Liver (tissue), 9 donors: ENCODE measurements around the gene COP1. TPM values are rescaled to one million over a fixed set of nuclear protein-coding genes. Genes with fewer than 3 reads are reported as not detected.

Experiments
- DNase-seq: peaks from one replicate; pipeline ENCODE4 v3.0.0-alpha.2; 2017; ENCODE audit warnings: low spot score
- H3K27ac ChIP-seq, 2 donors: one replicate each; pipeline ENCODE4 v1.7.0; 2013; ENCODE audit warnings: inconsistent platforms in 2 of 2, low read length in 2 of 2, control low read depth in 1 of 2, low read depth in 1 of 2, mild to moderate bottlenecking in 1 of 2
- H3K27me3 ChIP-seq, 4 donors: one replicate each; pipeline versions ENCODE4 v1.6.1 to v1.7.0; 2013; ENCODE audit warnings: low read length in 3 of 4, inconsistent platforms in 1 of 4, mild to moderate bottlenecking in 1 of 4, moderate library complexity in 1 of 4; ENCODE audit not compliant: control insufficient read depth in 4 of 4, insufficient read depth in 4 of 4
- H3K36me3 ChIP-seq, 4 donors: one replicate each; pipeline versions ENCODE4 v1.6.1 to v1.7.0; 2013; ENCODE audit warnings: low read length in 3 of 4, mild to moderate bottlenecking in 3 of 4, low read depth in 1 of 4, moderate library complexity in 1 of 4; ENCODE audit not compliant: control insufficient read depth in 4 of 4, insufficient read depth in 3 of 4
- H3K4me1 ChIP-seq, 4 donors: one replicate each; pipeline versions ENCODE4 v1.6.1 to v1.7.0; 2013; ENCODE audit warnings: low read length in 3 of 4, mild to moderate bottlenecking in 3 of 4, moderate library complexity in 1 of 4; ENCODE audit not compliant: control insufficient read depth in 4 of 4, insufficient read depth in 4 of 4
- H3K4me3 ChIP-seq, 3 donors: one replicate each; pipeline versions ENCODE4 v1.6.1 to v1.7.0; 2013; ENCODE audit warnings: low read length in 3 of 3, control low read depth in 1 of 3, low read depth in 1 of 3, mild to moderate bottlenecking in 1 of 3
- H3K9ac ChIP-seq, 2 donors: one replicate each; pipeline ENCODE4 v1.7.0; 2013; ENCODE audit warnings: low read length in 2 of 2, mild to moderate bottlenecking in 2 of 2, moderate library complexity in 2 of 2, control low read depth in 1 of 2, low read depth in 1 of 2
- H3K9me3 ChIP-seq, 4 donors: one replicate each; pipeline versions ENCODE4 v1.6.1 to v1.7.0; 2013; ENCODE audit warnings: low read length in 3 of 4; ENCODE audit not compliant: control insufficient read depth in 4 of 4
- EGR1 ChIP-seq, 2 donors: IDR thresholded peaks; 2 replicates each; pipeline ENCODE4 v1.6.1; 2016 to 2018; ENCODE audit warnings: antibody characterized with exemption in 2 of 2, low read depth in 2 of 2
- FOXA1 ChIP-seq: IDR thresholded peaks from 2 replicates; pipeline ENCODE4 v1.6.1; 2016; ENCODE audit warnings: antibody characterized with exemption
- FOXA2 ChIP-seq: IDR thresholded peaks from 2 replicates; pipeline ENCODE4 v1.6.1; 2016; ENCODE audit warnings: antibody characterized with exemption
- GABPA ChIP-seq, 2 donors: IDR thresholded peaks in 1 of 2; conservative IDR thresholded peaks in 1 of 2; 2 replicates each; pipeline ENCODE4 v1.6.1; 2016; ENCODE audit warnings: antibody characterized with exemption in 2 of 2, mild to moderate bottlenecking in 1 of 2, moderate library complexity in 1 of 2
- HNF4A ChIP-seq, 2 donors: conservative IDR thresholded peaks; 2 replicates each; pipeline ENCODE4 v1.6.1; 2016; ENCODE audit warnings: antibody characterized with exemption in 2 of 2, mild to moderate bottlenecking in 2 of 2
- HNF4G ChIP-seq: IDR thresholded peaks from 2 replicates; pipeline ENCODE4 v1.6.1; 2016; ENCODE audit warnings: antibody characterized with exemption
- JUND ChIP-seq, 2 donors: IDR thresholded peaks; 2 replicates each; pipeline ENCODE4 v1.6.1; 2016; ENCODE audit warnings: antibody characterized with exemption in 2 of 2
- MAX ChIP-seq: IDR thresholded peaks from 2 replicates; pipeline ENCODE4 v1.6.1; 2016; ENCODE audit warnings: antibody characterized with exemption
- NR2F2 ChIP-seq: IDR thresholded peaks from 2 replicates; pipeline ENCODE4 v1.6.1; 2016; ENCODE audit warnings: antibody characterized with exemption
- RAD21 ChIP-seq, 2 donors: IDR thresholded peaks; 2 replicates each; pipeline ENCODE4 v1.6.1; 2016; ENCODE audit warnings: antibody characterized with exemption in 2 of 2, mild to moderate bottlenecking in 2 of 2
- RXRA ChIP-seq, 2 donors: IDR thresholded peaks; 2 replicates each; pipeline ENCODE4 v1.6.1; 2017 to 2018; ENCODE audit warnings: antibody characterized with exemption in 2 of 2, mild to moderate bottlenecking in 1 of 2
- SP1 ChIP-seq: IDR thresholded peaks from 2 replicates; pipeline ENCODE4 v1.6.1; 2018; ENCODE audit warnings: antibody characterized with exemption, mild to moderate bottlenecking
- TAF1 ChIP-seq: conservative IDR thresholded peaks from 2 replicates; pipeline ENCODE4 v1.6.1; 2016; ENCODE audit warnings: antibody characterized with exemption, mild to moderate bottlenecking
- YY1 ChIP-seq: IDR thresholded peaks from 2 replicates; pipeline ENCODE4 v1.6.1; 2016; ENCODE audit warnings: antibody characterized with exemption, mild to moderate bottlenecking
- ZBTB33 ChIP-seq: IDR thresholded peaks from 2 replicates; pipeline ENCODE4 v1.6.1; 2016; ENCODE audit warnings: antibody characterized with exemption
- WGBS: extraction: QIAGEN DNeasy Blood & Tissue Kit; methylation state at CpG from one replicate; pipeline ENCODE4 v1.1.7; 2013; 5-methylcytosine and 5-hydroxymethylcytosine counted together
- polyA plus RNA-seq, 2 donors: library from polyadenylated mRNA; stranded (reverse) in 1 of 2; unstranded in 1 of 2; fragments of 200-250 nt in 1 of 2; fragments of >200 nt in 1 of 2; fragmentation: Nextera tagmentation in 1 of 2; extraction: Ambion mirVana in 1 of 2; gene quantifications; one replicate each; pipeline versions ENCODE4 v1.2.1 to v1.2.3, GENCODE V29; 2013 to 2015
- total RNA-seq, 2 donors: library from RNA; depleted of rRNA; stranded (reverse); fragments of >200 nt; gene quantifications; one replicate each; pipeline ENCODE4 v1.2.3, GENCODE V29; 2014
- TF ChIP-seq, protein P1 (sequence below): IDR thresholded peaks from 2 replicates; pipeline ENCODE4 v1.6.1; 2016; ENCODE audit warnings: antibody characterized with exemption, mild to moderate bottlenecking
- TF ChIP-seq, protein P2 (sequence below): IDR thresholded peaks from 2 replicates; pipeline ENCODE4 v1.6.1; 2016; ENCODE audit warnings: antibody characterized with exemption
- TF ChIP-seq, protein P3 (sequence below): fragments of 150-350 bp; IDR thresholded peaks from 2 replicates; pipeline ENCODE4 v1.5.1; 2017; ENCODE audit warnings: improper control_type of control experiment, low read depth, low read length; ENCODE audit not compliant: missing input control
- donor health status: healthy.
- donor health status: healthy.
- donor health status: healthy.
- donor health status: healthy.
- donor health status: healthy.

COP1 gene
- total and polyA plus RNA-seq, 4 donors, result 14.7 to 35.7 (median 22.5) TPM

DNA sequence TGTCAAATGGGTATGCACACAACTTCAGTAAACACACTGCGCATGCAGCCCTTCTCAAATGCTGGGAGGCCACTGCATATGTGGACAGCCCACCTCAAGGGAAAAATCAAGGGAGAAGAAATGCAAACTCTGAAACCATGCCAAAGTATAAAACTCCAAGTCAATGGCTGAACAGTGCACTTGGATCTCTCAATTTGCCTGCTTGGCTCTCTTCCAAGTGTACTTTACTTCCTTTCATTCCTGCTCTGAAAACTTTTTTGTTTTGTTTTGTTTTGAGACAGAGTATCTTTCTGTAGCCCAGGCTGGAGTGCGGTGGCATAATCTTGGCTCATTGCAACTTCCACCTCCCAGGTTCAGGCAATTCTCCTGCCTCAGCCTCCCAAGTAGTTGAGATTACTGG is 18.8 kb upstream of the COP1 start:
- no peak overlapping the region for H3K9ac ChIP-seq
- H3K4me3 ChIP-seq, result no peak overlapping the region
- H3K27ac ChIP-seq, result no peak overlapping the region
- 54% methylated on average over 2 of the region's 2 CpGs for WGBS
- peaks cover 0 to 7% (median 0%) of the 10 kb centered on the region in 4 donors for H3K4me1 ChIP-seq
- no peaks in the 10 kb centered on the region for H3K27me3 ChIP-seq
- no peaks in the 10 kb centered on the region for H3K9me3 ChIP-seq
- DNase-seq, result no peak
- TF ChIP-seq JUND (IDR thresholded peaks at IDR 0.05), result no peak
- peak in 1 of 2 donors; percentile 47 for TF ChIP-seq HNF4A (conservative IDR thresholded peaks at IDR 0.05)
- TF ChIP-seq YY1, result no peak
- TF ChIP-seq SP1, result peak; percentile 10
- H3K36me3 ChIP-seq, result no peaks in the 10 kb centered on the region

GRCh38 chr1:176225479-176225875 is 18.4 kb upstream of the COP1 start:
- Histone ChIP-seq H3K36me3 (no peaks in the 10 kb centered on the region), H3K4me3 (no peak overlapping the region), H3K27ac (no peak overlapping the region), H3K9ac (no peak overlapping the region), H3K27me3 (no peaks in the 10 kb centered on the region), H3K4me1 (peaks cover 0 to 7% (median 0%) of the 10 kb centered on the region in 4 donors), H3K9me3 (no peaks in the 10 kb centered on the region)
- no peak for DNase-seq
- 74% methylated on average over 1 of the region's 1 CpG for whole genome bisulfite sequencing
- TF ChIP-seq ZBTB33, result no peak
- no peak for TF ChIP-seq NR2F2
- no peak for TF ChIP-seq MAX
- TF ChIP-seq, protein P1, sequence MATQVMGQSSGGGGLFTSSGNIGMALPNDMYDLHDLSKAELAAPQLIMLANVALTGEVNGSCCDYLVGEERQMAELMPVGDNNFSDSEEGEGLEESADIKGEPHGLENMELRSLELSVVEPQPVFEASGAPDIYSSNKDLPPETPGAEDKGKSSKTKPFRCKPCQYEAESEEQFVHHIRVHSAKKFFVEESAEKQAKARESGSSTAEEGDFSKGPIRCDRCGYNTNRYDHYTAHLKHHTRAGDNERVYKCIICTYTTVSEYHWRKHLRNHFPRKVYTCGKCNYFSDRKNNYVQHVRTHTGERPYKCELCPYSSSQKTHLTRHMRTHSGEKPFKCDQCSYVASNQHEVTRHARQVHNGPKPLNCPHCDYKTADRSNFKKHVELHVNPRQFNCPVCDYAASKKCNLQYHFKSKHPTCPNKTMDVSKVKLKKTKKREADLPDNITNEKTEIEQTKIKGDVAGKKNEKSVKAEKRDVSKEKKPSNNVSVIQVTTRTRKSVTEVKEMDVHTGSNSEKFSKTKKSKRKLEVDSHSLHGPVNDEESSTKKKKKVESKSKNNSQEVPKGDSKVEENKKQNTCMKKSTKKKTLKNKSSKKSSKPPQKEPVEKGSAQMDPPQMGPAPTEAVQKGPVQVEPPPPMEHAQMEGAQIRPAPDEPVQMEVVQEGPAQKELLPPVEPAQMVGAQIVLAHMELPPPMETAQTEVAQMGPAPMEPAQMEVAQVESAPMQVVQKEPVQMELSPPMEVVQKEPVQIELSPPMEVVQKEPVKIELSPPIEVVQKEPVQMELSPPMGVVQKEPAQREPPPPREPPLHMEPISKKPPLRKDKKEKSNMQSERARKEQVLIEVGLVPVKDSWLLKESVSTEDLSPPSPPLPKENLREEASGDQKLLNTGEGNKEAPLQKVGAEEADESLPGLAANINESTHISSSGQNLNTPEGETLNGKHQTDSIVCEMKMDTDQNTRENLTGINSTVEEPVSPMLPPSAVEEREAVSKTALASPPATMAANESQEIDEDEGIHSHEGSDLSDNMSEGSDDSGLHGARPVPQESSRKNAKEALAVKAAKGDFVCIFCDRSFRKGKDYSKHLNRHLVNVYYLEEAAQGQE, result no peak
- TF ChIP-seq TAF1, result no peak
- TF ChIP-seq, protein P2, sequence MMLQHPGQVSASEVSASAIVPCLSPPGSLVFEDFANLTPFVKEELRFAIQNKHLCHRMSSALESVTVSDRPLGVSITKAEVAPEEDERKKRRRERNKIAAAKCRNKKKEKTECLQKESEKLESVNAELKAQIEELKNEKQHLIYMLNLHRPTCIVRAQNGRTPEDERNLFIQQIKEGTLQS, result no peak
- no peak for TF ChIP-seq JUND (IDR thresholded peaks at IDR 0.05)
- TF ChIP-seq HNF4G, result no peak
- TF ChIP-seq GABPA (IDR thresholded peaks at IDR 0.05 in 1 of 2, conservative IDR thresholded peaks at IDR 0.05 in 1 of 2), result no peak
- no peak for TF ChIP-seq SP1
- TF ChIP-seq EGR1 (IDR thresholded peaks at IDR 0.05; ENCODE audit: low read depth in 2 of 2), result no peak
- TF ChIP-seq FOXA2, result no peak
- no peak for TF ChIP-seq FOXA1
- TF ChIP-seq RXRA (IDR thresholded peaks at IDR 0.05), result no peak
- TF ChIP-seq RAD21 (IDR thresholded peaks at IDR 0.05), result no peak
- TF ChIP-seq HNF4A (conservative IDR thresholded peaks at IDR 0.05), result no peak
- TF ChIP-seq, protein P3, sequence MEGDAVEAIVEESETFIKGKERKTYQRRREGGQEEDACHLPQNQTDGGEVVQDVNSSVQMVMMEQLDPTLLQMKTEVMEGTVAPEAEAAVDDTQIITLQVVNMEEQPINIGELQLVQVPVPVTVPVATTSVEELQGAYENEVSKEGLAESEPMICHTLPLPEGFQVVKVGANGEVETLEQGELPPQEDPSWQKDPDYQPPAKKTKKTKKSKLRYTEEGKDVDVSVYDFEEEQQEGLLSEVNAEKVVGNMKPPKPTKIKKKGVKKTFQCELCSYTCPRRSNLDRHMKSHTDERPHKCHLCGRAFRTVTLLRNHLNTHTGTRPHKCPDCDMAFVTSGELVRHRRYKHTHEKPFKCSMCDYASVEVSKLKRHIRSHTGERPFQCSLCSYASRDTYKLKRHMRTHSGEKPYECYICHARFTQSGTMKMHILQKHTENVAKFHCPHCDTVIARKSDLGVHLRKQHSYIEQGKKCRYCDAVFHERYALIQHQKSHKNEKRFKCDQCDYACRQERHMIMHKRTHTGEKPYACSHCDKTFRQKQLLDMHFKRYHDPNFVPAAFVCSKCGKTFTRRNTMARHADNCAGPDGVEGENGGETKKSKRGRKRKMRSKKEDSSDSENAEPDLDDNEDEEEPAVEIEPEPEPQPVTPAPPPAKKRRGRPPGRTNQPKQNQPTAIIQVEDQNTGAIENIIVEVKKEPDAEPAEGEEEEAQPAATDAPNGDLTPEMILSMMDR, result no peak
- no peak for TF ChIP-seq YY1
